ENCODE results near the gene CHRDL2.

DNA sequence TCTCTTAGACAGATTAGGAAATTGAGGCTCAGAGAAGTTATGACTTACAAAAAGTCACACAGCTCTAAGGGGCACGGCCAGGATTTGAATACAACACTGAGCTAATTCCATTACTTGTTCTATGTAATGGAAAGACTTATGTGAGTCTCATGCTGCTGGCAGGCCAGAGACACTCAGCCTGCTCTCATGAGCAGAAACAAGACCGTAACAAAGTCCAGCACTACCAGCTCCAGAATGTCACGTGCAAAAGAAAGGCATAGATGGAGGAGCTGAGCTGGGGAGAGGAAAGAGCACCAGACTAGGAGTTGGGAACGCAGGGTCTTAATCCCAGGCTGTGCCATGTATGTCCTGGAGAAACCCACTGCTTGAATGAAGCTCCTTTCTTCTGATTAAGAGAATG lies 1.8 kb downstream of the CHRDL2 start:
- TF ChIP-seq SCRT1 (tag by site-specific recombination; IDR thresholded peaks at IDR 0.05; ENCODE audit: borderline replicate concordance) (no peak), TRIM28 (IDR thresholded peaks at IDR 0.05; ENCODE audit: borderline replicate concordance, low read length) (no peak), KLF10 (tag by site-specific recombination; IDR thresholded peaks at IDR 0.05) (no peak), ZEB2 (tag by site-specific recombination; IDR thresholded peaks at IDR 0.05) (no peak), HOXA7 (CRISPR knock-in tag; IDR thresholded peaks at IDR 0.05; ENCODE audit: borderline replicate concordance) (no peak), SP2 (tag by site-specific recombination; IDR thresholded peaks at IDR 0.05) (no peak), ZNF132 (tag by site-specific recombination; IDR thresholded peaks at IDR 0.05; ENCODE audit: borderline replicate concordance) (no peak), ZBTB17 (tag by site-specific recombination; IDR thresholded peaks at IDR 0.05) (no peak)
- TF ChIP-seq, protein P1, sequence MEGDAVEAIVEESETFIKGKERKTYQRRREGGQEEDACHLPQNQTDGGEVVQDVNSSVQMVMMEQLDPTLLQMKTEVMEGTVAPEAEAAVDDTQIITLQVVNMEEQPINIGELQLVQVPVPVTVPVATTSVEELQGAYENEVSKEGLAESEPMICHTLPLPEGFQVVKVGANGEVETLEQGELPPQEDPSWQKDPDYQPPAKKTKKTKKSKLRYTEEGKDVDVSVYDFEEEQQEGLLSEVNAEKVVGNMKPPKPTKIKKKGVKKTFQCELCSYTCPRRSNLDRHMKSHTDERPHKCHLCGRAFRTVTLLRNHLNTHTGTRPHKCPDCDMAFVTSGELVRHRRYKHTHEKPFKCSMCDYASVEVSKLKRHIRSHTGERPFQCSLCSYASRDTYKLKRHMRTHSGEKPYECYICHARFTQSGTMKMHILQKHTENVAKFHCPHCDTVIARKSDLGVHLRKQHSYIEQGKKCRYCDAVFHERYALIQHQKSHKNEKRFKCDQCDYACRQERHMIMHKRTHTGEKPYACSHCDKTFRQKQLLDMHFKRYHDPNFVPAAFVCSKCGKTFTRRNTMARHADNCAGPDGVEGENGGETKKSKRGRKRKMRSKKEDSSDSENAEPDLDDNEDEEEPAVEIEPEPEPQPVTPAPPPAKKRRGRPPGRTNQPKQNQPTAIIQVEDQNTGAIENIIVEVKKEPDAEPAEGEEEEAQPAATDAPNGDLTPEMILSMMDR (tag by site-specific recombination; IDR thresholded peaks at IDR 0.05): no peak
